BJ (cell line): ENCODE data around the gene C22orf23. TPM values are rescaled to one million over a fixed set of nuclear protein-coding genes. Genes with fewer than 3 reads are reported as not detected.

Experiments used
- CTCF ChIA-PET: fragments of 350-600 bp; formaldehyde crosslinking; extraction: SDS; loops from one replicate; lab custom pipeline; 2021; ENCODE audit warnings: antibody characterized with exemption, inconsistent platforms; lab: Yijun Ruan, JAX
- POLR2A ChIA-PET: fragments of 300-600 bp; sonication (Branson Sonifier 250); formaldehyde crosslinking; extraction: SDS; loops from one replicate; lab custom pipeline; 2021; ENCODE audit warnings: antibody characterized with exemption; lab: Charles Lee
- DNase-seq: peaks from one replicate; pipeline ENCODE4 v3.0.0-alpha.2; 2011; ENCODE audit warnings: low read depth
- H3K27me3 ChIP-seq: 2 replicates; pipeline ENCODE4 v1.6.0; 2011; ENCODE audit warnings: low read length; ENCODE audit not compliant: control insufficient read depth, insufficient read depth
- H3K36me3 ChIP-seq: 2 replicates; pipeline ENCODE4 v1.5.1; 2011; ENCODE audit warnings: low read length; ENCODE audit not compliant: control insufficient read depth, insufficient read depth
- H3K4me3 ChIP-seq: 2 replicates; pipeline ENCODE4 v1.5.1; 2011; ENCODE audit warnings: low read depth, mild to moderate bottlenecking, control low read depth, low read length
- polyA plus RNA-seq: library from polyadenylated mRNA; depleted of rRNA; stranded (reverse); fragments of >200 nt; gene quantifications from 2 replicates; pipeline ENCODE4 v1.2.3, GENCODE V29; 2011
- TF ChIP-seq, protein P1 (sequence below): IDR thresholded peaks from 2 replicates; pipeline ENCODE4 v1.5.1; 2011; ENCODE audit warnings: low read depth, mild to moderate bottlenecking, control low read depth, inconsistent platforms, low read length, moderate library complexity; ENCODE audit not compliant: insufficient read depth

C22orf23 gene
- polyA plus RNA-seq, 1 experiment: 0.38 TPM

DNA sequence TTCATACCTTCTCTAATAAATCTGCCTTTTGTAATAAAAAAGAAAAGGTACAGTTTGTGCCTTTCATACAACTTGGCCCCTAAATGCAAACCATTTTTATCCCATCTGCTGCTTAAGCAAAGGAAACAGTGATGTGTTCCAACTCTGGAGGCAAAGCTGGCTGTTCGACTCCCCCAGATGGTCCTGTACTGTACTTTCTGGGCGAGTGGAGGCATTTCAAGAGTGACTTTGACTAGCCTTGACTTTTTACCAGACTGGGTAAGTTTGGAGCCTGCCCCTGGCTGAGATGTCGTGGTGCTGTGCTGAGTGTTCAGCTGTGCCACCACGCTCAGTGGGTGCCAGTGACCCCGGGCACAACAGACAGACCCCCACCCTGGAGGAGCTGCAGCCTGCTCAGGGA, 37.1 kb downstream of the C22orf23 start:
- CTCF ChIA-PET: interaction anchor here (1.1 kb wide), 1 partner anchor 14 kb away, joined by 4 read pairs; no protein-coding TSS in a partner anchor
- H3K27me3 ChIP-seq: no peaks in the 10 kb centered on the region
- TF ChIP-seq, protein P1, sequence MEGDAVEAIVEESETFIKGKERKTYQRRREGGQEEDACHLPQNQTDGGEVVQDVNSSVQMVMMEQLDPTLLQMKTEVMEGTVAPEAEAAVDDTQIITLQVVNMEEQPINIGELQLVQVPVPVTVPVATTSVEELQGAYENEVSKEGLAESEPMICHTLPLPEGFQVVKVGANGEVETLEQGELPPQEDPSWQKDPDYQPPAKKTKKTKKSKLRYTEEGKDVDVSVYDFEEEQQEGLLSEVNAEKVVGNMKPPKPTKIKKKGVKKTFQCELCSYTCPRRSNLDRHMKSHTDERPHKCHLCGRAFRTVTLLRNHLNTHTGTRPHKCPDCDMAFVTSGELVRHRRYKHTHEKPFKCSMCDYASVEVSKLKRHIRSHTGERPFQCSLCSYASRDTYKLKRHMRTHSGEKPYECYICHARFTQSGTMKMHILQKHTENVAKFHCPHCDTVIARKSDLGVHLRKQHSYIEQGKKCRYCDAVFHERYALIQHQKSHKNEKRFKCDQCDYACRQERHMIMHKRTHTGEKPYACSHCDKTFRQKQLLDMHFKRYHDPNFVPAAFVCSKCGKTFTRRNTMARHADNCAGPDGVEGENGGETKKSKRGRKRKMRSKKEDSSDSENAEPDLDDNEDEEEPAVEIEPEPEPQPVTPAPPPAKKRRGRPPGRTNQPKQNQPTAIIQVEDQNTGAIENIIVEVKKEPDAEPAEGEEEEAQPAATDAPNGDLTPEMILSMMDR: no peak
- peaks cover 39% of the 10 kb centered on the region for H3K36me3 ChIP-seq
- no peak overlapping the region for H3K4me3 ChIP-seq
- DNase-seq: no peak
- POLR2A ChIA-PET: no interaction called here

DNA sequence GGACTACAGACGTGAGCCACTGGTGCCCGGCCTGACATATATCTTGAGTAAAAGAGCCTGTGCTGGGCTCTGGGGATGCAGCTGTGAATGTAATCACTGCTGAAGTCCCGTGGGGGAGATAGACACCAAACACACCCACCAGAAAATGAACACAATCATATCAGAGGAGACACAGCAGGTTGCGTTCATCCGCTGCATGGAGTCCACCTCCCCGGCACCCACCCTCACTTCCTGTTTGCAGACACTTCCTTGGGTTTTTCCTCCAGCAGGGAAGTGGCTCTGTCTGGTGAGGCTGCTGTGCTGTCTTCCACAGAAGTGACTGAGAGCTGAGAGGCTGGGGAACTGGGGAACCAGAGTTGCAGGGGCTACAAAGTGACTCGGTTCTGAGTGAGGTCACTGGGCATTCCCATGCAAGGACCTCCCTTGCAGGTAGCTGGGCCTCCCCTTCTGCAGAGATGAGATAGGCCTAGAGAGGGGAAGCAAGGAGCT, 40.1 kb downstream of the C22orf23 start:
- POLR2A ChIA-PET: no interaction called here
- CTCF ChIA-PET: no interaction called here
- TF ChIP-seq, protein P1: no peak
- H3K4me3 ChIP-seq: no peak overlapping the region
- DNase-seq: no peak
- peaks cover 31% of the 10 kb centered on the region for H3K36me3 ChIP-seq
- no peaks in the 10 kb centered on the region for H3K27me3 ChIP-seq

DNA sequence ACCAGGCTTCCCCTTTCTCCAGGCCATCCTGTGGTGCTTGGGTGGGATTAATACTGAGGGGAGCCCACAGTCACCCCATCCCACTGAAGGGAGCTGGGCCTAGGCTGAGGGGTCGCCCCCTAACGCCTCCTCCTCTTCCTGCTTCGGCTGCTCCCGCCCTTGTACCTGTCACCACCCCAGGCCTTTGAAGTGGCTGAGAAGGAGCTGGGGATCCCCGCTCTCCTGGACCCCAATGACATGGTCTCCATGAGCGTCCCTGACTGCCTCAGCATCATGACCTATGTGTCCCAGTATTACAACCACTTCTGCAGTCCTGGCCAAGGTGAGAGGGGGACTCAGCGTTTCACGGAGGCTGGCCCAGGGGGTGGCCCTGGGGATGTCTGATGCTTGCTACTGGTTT, 41.2 kb downstream of the C22orf23 start:
- CTCF ChIA-PET: no interaction called here
- POLR2A ChIA-PET: no interaction called here

DNA sequence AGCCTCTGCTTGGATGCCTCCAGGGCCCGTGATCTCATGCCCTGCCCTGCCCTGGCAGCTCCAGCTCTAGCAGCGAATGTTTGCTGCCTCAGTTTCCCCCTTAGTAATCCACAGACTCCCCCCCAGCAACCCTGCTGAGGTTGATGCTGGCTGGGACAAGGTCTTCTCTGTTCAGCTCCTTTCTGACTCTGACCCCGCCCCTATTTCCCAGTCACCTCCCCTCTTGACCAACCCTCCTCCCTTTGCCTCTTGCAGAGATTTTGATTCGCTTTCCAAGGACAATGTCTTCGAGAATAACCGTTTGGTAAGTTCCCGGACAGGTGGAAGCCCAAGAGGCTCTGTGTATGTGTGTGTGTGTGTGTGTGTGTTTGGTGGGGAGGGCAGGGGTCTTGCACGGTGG, 41.7 kb downstream of the C22orf23 start:
- no peaks in the 10 kb centered on the region for H3K27me3 ChIP-seq
- DNase-seq: no peak
- no peak overlapping the region for H3K4me3 ChIP-seq
- POLR2A ChIA-PET: no interaction called here
- TF ChIP-seq, protein P1: no peak
- CTCF ChIA-PET: interaction anchor here (2.8 kb wide), 1 partner anchor 94 kb away, joined by 9 read pairs; no protein-coding TSS in a partner anchor
- peaks cover 18% of the 10 kb centered on the region for H3K36me3 ChIP-seq

More for the DNA sequence above, 41.2 kb downstream of the C22orf23 start:
- Histone ChIP-seq H3K27me3 (no peaks in the 10 kb centered on the region), H3K4me3 (no peak overlapping the region), H3K36me3 (peaks cover 22% of the 10 kb centered on the region)
- DNase-seq: no peak
- TF ChIP-seq, protein P1: no peak

DNA sequence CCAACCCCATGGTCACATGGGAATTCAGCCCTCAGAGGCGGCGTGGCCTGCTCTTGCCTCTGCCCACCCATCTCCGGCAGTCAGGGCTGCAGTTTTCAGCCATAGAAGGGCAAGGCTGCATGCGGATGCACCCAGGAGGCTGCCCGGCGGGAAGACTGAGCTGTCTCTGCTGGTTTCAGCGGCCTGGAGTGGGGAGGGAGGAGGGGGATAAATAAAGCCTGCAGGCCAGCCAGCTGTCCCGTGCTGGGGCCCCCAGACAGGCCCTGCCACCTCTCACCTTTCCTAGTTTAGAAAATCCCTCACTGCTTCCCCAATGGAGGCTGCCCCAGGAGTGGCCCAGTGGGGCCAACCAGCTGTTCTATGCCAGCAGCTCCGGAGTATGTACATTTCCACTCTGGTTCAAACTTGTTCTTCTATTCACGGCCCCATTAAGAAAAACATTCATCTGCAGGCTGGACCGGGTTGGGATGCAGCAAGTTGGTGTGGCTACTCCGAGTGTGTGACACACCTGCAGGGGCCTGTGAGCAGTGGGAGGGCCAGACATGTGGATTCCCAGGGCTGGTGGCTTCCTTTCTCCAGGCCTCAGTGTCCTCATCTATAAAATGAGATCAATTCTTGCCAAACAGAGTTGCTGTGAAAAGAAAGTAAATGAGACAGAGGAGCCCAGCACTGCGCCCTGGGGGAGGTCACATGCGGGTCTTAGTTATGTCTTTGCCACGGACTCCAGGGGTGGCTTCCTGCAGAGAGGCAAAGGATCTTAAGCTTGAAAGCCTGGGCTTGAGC, 42.3 kb downstream of the C22orf23 start:
- DNase-seq: no peak
- CTCF ChIA-PET: interaction anchor here (1.2 to 2.8 kb wide), 4 partner anchors 23 to 93 kb away, joined by 3 to 9 read pairs (median 7); no protein-coding TSS in a partner anchor
- POLR2A ChIA-PET: no interaction called here
- TF ChIP-seq, protein P1: no peak
- no peak overlapping the region for H3K4me3 ChIP-seq
- no peaks in the 10 kb centered on the region for H3K27me3 ChIP-seq
- peaks cover 14% of the 10 kb centered on the region for H3K36me3 ChIP-seq
